ENCODE data around the gene CCL3. TPM values are rescaled to one million over a fixed set of nuclear protein-coding genes. Genes with fewer than 3 reads are reported as not detected.

The CCL3 gene
- total and polyA plus RNA-seq, 4 donors = 0.92 to 5.6 (median 1.8) TPM

- Histone ChIP-seq H3K27ac (ENCODE audit: low read depth in 1 of 2, low read length in 2 of 2) (no peak overlapping the region), H3K9me3 (ENCODE audit: control insufficient read depth in 4 of 4, low read length in 3 of 4) (no peaks in the 10 kb centered on the region), H3K4me1 (ENCODE audit: control insufficient read depth in 4 of 4, insufficient read depth in 4 of 4, low read length in 3 of 4) (peaks cover 0 to 5% (median 2%) of the 10 kb centered on the region in 4 donors), H3K4me3 (ENCODE audit: low read depth in 1 of 3, low read length in 3 of 3) (no peak overlapping the region), H3K27me3 (ENCODE audit: control insufficient read depth in 4 of 4, insufficient read depth in 4 of 4, low read length in 3 of 4) (no peaks in the 10 kb centered on the region), H3K36me3 (ENCODE audit: control insufficient read depth in 4 of 4, insufficient read depth in 3 of 4, low read depth in 1 of 4, low read length in 3 of 4) (no peaks in the 10 kb centered on the region), H3K9ac (ENCODE audit: low read depth in 1 of 2, low read length in 2 of 2) (no peak overlapping the region)
- TF ChIP-seq HNF4G (IDR thresholded peaks at IDR 0.05) (no peak), CTCF (IDR thresholded peaks at IDR 0.05; ENCODE audit: low read depth, low read length, missing input control) (no peak), ZBTB33 (IDR thresholded peaks at IDR 0.05) (no peak), FOXA2 (IDR thresholded peaks at IDR 0.05) (no peak), FOXA1 (IDR thresholded peaks at IDR 0.05) (no peak), EGR1 (IDR thresholded peaks at IDR 0.05; ENCODE audit: low read depth in 2 of 2) (no peak), HNF4A (conservative IDR thresholded peaks at IDR 0.05) (no peak)
- no peak for DNase-seq (ENCODE audit: low spot score)
- WGBS = 82% methylated on average over 2 of the region's 2 CpGs
Measured at GRCh38 chr17:36071751-36072150, 18.2 kb downstream of the CCL3 start.

- Histone ChIP-seq H3K27ac (ENCODE audit: low read depth in 1 of 2, low read length in 2 of 2) (no peak overlapping the region), H3K4me3 (ENCODE audit: low read depth in 1 of 3, low read length in 3 of 3) (no peak overlapping the region), H3K27me3 (ENCODE audit: control insufficient read depth in 4 of 4, insufficient read depth in 4 of 4, low read length in 3 of 4) (no peaks in the 10 kb centered on the region), H3K4me1 (ENCODE audit: control insufficient read depth in 4 of 4, insufficient read depth in 4 of 4, low read length in 3 of 4) (peaks cover 0 to 5% (median 2%) of the 10 kb centered on the region in 4 donors), H3K9me3 (ENCODE audit: control insufficient read depth in 4 of 4, low read length in 3 of 4) (no peaks in the 10 kb centered on the region), H3K9ac (ENCODE audit: low read depth in 1 of 2, low read length in 2 of 2) (no peak overlapping the region), H3K36me3 (ENCODE audit: control insufficient read depth in 4 of 4, insufficient read depth in 3 of 4, low read depth in 1 of 4, low read length in 3 of 4) (no peaks in the 10 kb centered on the region)
- no peak for DNase-seq (ENCODE audit: low spot score)
- TF ChIP-seq FOXA2 (IDR thresholded peaks at IDR 0.05) = no peak
- WGBS = 79% methylated on average over 3 of the region's 3 CpGs
Measured at GRCh38 chr17:36070427-36070826, 19.5 kb downstream of the CCL3 start.

GRCh38 chr17:36069136-36069535 lies 20.8 kb downstream of the CCL3 start:
- no peaks in the 10 kb centered on the region for H3K36me3 ChIP-seq (ENCODE audit: control insufficient read depth in 4 of 4, insufficient read depth in 3 of 4, low read depth in 1 of 4, low read length in 3 of 4)
- H3K27me3 ChIP-seq (ENCODE audit: control insufficient read depth in 4 of 4, insufficient read depth in 4 of 4, low read length in 3 of 4) = no peaks in the 10 kb centered on the region
- peaks cover 0 to 5% (median 2%) of the 10 kb centered on the region in 4 donors for H3K4me1 ChIP-seq (ENCODE audit: control insufficient read depth in 4 of 4, insufficient read depth in 4 of 4, low read length in 3 of 4)
- TF ChIP-seq YY1 (IDR thresholded peaks at IDR 0.05) = no peak
- no peak for TF ChIP-seq ATF3 (IDR thresholded peaks at IDR 0.05)
- TF ChIP-seq RXRA (IDR thresholded peaks at IDR 0.05) = no peak
- TF ChIP-seq HNF4G (IDR thresholded peaks at IDR 0.05) = no peak
- no peak for TF ChIP-seq TAF1 (conservative IDR thresholded peaks at IDR 0.05)
- TF ChIP-seq MAX (IDR thresholded peaks at IDR 0.05) = no peak
- no peak for TF ChIP-seq REST (IDR thresholded peaks at IDR 0.05)
- TF ChIP-seq ZBTB33 (IDR thresholded peaks at IDR 0.05) = no peak
- H3K9ac ChIP-seq (ENCODE audit: low read depth in 1 of 2, low read length in 2 of 2) = no peak overlapping the region
- no peak overlapping the region for H3K27ac ChIP-seq (ENCODE audit: low read depth in 1 of 2, low read length in 2 of 2)
- H3K9me3 ChIP-seq (ENCODE audit: control insufficient read depth in 4 of 4, low read length in 3 of 4) = no peaks in the 10 kb centered on the region
- DNase-seq (ENCODE audit: low spot score) = no peak
- H3K4me3 ChIP-seq (ENCODE audit: low read depth in 1 of 3, low read length in 3 of 3) = no peak overlapping the region

All from liver (tissue), 9 donors.